OCI-LY7 (cell line): ENCODE results near the gene GRIN3A. TPM values are rescaled to one million over a fixed set of nuclear protein-coding genes. Genes with fewer than 3 reads are reported as not detected.

Experiments
- BruUV-seq: library from RNA; stranded (reverse); fragments of 400-500 nt; replicated peaks from 2 replicates; lab custom pipeline; 2021; lab: Mats Ljungman, UMichigan
- CTCF ChIA-PET: fragments of 300-600 bp; sonication (Branson Sonifier 250); formaldehyde crosslinking; loops from one replicate; lab custom pipeline; 2022; ENCODE audit warnings: antibody characterized with exemption; ENCODE audit not compliant: unreplicated experiment; lab: Charles Lee
- POLR2A ChIA-PET: fragments of 300-600 bp; sonication (Branson Sonifier 250); formaldehyde crosslinking; loops from one replicate; lab custom pipeline; 2022; ENCODE audit warnings: antibody characterized with exemption; lab: Charles Lee
- DNase-seq: peaks from one replicate; pipeline ENCODE4 v3.0.0-alpha.2; 2015; ENCODE audit warnings: low spot score
- H2AFZ ChIP-seq: fragments of 200-600 bp; sonication (generic), shearing (Covaris generic); 2 replicates; pipeline ENCODE4 v1.6.1; 2014; ENCODE audit warnings: mild to moderate bottlenecking, antibody characterized with exemption, low read length, moderate library complexity
- H3K27ac ChIP-seq: fragments of 200-600 bp; sonication (generic); 2 replicates; pipeline ENCODE4 v1.5.1; 2014; ENCODE audit warnings: mixed run types, low read depth, mild to moderate bottlenecking, moderate library complexity, low read length, inconsistent platforms; ENCODE audit not compliant: poor library complexity, severe bottlenecking
- H3K36me3 ChIP-seq: fragments of 200-600 bp; sonication (generic); 2 replicates; pipeline ENCODE4 v1.6.1; 2014; ENCODE audit warnings: mild to moderate bottlenecking, antibody characterized with exemption, low read length, moderate library complexity, mixed read lengths; ENCODE audit not compliant: insufficient read depth
- H3K4me1 ChIP-seq: fragments of 200-600 bp; sonication (generic); 2 replicates; pipeline ENCODE4 v1.5.1; 2014; ENCODE audit warnings: mild to moderate bottlenecking, low read length; ENCODE audit not compliant: insufficient read depth, poor library complexity, severe bottlenecking
- H3K4me2 ChIP-seq: fragments of 200-600 bp; sonication (generic); 2 replicates; pipeline ENCODE4 v1.6.1; 2014; ENCODE audit warnings: mild to moderate bottlenecking, low read length
- H3K4me3 ChIP-seq: fragments of 200-600 bp; sonication (generic); 2 replicates; pipeline ENCODE4 v1.5.1; 2014; ENCODE audit warnings: mild to moderate bottlenecking, low read depth, low read length; ENCODE audit not compliant: poor library complexity, severe bottlenecking
- H3K79me2 ChIP-seq: fragments of 200-600 bp; sonication (generic); 2 replicates; pipeline ENCODE4 v1.6.1; 2016; ENCODE audit warnings: low read depth, mild to moderate bottlenecking, low read length, moderate library complexity, mixed read lengths; ENCODE audit not compliant: insufficient read depth
- H3K9me2 ChIP-seq: fragments of 200-600 bp; sonication (generic); 2 replicates; pipeline ENCODE4 v1.6.1; 2016; ENCODE audit warnings: mild to moderate bottlenecking, low read length, mixed read lengths; ENCODE audit not compliant: insufficient read depth
- H3K9me3 ChIP-seq: fragments of 200-600 bp; sonication (generic); 2 replicates; pipeline ENCODE4 v1.6.1; 2014; ENCODE audit warnings: mild to moderate bottlenecking, mixed run types, low read length, mixed read lengths
- H4K20me1 ChIP-seq: fragments of 200-600 bp; sonication (generic); 2 replicates; pipeline ENCODE4 v1.6.1; 2014; ENCODE audit warnings: mild to moderate bottlenecking, antibody characterized with exemption, low read length, moderate library complexity, mixed read lengths; ENCODE audit not compliant: insufficient read depth
- CTCF ChIP-seq: fragments of 200-600 bp; sonication (generic); conservative IDR thresholded peaks from 2 replicates; pipeline ENCODE4 v1.5.1; 2014; ENCODE audit warnings: mild to moderate bottlenecking, antibody characterized with exemption, low read length, moderate library complexity, mixed read lengths
- EZH2phosphoT487 ChIP-seq: fragments of 200-600 bp; sonication (generic); IDR thresholded peaks from 2 replicates; pipeline ENCODE4 v1.6.1; 2018; ENCODE audit warnings: low read depth, borderline replicate concordance, mild to moderate bottlenecking, mixed run types, antibody characterized with exemption, low read length, moderate library complexity, mixed read lengths
- intact Hi-C: fragments of 100-400 bp; cut with micrococcal nuclease; formaldehyde crosslinking; loops from one replicate; pipeline ENCODE4 v1.10.0; 2022; ENCODE audit not compliant: unreplicated experiment
- total RNA-seq, 2 experiments: library from RNA; depleted of rRNA in 1 of 2; stranded (reverse); fragments of >200 nt in 1 of 2; shearing (Covaris generic) in 1 of 2; gene quantifications; 2 replicates each; pipeline ENCODE4 v1.2.3, GENCODE V29; 2014 to 2022

GRIN3A gene
- total RNA-seq, 2 experiments from 2014 or later = not detected

- Histone ChIP-seq H3K4me2 (no peak overlapping the region), H3K9me3 (no peaks in the 10 kb centered on the region), H3K9me2 (no peaks in the 10 kb centered on the region), H3K4me3 (no peak overlapping the region), H3K36me3 (peaks cover 91% of the 10 kb centered on the region), H3K4me1 (peaks cover 6% of the 10 kb centered on the region), H3K27ac (no peak overlapping the region), H3K79me2 (peaks cover 9% of the 10 kb centered on the region; the same call in 1 of the 2 replicates), H4K20me1 (peaks cover 6% of the 10 kb centered on the region; the same call in 1 of the 2 replicates), H2AFZ (no peak overlapping the region)
- CTCF ChIA-PET = no interaction called here
- intact Hi-C loops = no loop called here
- no peak for DNase-seq
- TF ChIP-seq CTCF = no peak
- no peak for TF ChIP-seq EZH2phosphoT487
- BruUV-seq = no TSS peak
- POLR2A ChIA-PET = no interaction called here
Observed at GRCh38 chr9:101540069-101540468, 198.4 kb downstream of the GRIN3A start.

- no peak overlapping the region for H3K27ac ChIP-seq
- ChIA-PET CTCF (no interaction called here), POLR2A (interaction anchor here (1.9 kb wide), 1 partner anchor 139 kb away, joined by 5 read pairs; the partner anchor contains the start of genes MRPL50 and ZNF189)
- no peak for TF ChIP-seq EZH2phosphoT487
- no peak for TF ChIP-seq CTCF
- no peak overlapping the region for H2AFZ ChIP-seq
- peaks cover 63% of the 10 kb centered on the region for H3K36me3 ChIP-seq
- peaks cover 6% of the 10 kb centered on the region; the same call in 1 of the 2 replicates for H4K20me1 ChIP-seq
- intact Hi-C loops = no loop called here
- DNase-seq = peak; percentile 10
- H3K4me2 ChIP-seq = no peak overlapping the region
- no peaks in the 10 kb centered on the region for H3K9me3 ChIP-seq
- no TSS peak for BruUV-seq
- peaks cover 17% of the 10 kb centered on the region for H3K4me1 ChIP-seq
- no peaks in the 10 kb centered on the region for H3K9me2 ChIP-seq
- H3K4me3 ChIP-seq = no peak overlapping the region
- H3K79me2 ChIP-seq = peaks cover 20% of the 10 kb centered on the region
Observed at GRCh38 chr9:101536938-101537337, 201.5 kb downstream of the GRIN3A start.

DNA sequence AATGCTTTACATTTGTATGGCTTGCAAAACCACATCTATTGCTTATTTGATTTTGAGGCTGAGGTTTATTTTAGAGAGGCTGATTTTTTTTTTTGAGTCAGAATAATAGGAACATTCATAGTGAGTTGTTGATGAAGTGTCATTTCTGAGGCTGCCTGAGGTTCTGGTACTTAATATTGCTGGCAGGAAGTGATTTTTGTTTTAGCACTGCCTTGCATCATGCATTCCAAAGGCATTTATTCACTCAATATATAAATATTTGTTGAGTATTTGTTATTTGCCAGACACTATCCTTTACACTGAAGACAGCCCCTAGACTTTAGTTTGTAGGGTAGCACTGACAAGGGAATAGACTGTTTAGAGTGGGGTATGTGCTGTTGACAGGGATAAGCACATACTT is 202.1 kb downstream of the GRIN3A start:
- H3K79me2 ChIP-seq = peaks cover 20% of the 10 kb centered on the region
- peaks cover 17% of the 10 kb centered on the region for H3K4me1 ChIP-seq
- no TSS peak for BruUV-seq
- ChIA-PET POLR2A (interaction anchor here (1.0 to 1.2 kb wide), 2 partner anchors 12 to 15 kb away, joined by 3 read pairs; no protein-coding TSS in a partner anchor), CTCF (no interaction called here)
- H4K20me1 ChIP-seq = peaks cover 6% of the 10 kb centered on the region; the same call in 1 of the 2 replicates
- H2AFZ ChIP-seq = no peak overlapping the region
- no peak overlapping the region for H3K4me3 ChIP-seq
- H3K4me2 ChIP-seq = no peak overlapping the region
- TF ChIP-seq EZH2phosphoT487 (no peak), CTCF (no peak)
- no peak for DNase-seq
- peaks cover 58% of the 10 kb centered on the region for H3K36me3 ChIP-seq
- no peak overlapping the region for H3K27ac ChIP-seq
- H3K9me3 ChIP-seq = no peaks in the 10 kb centered on the region
- intact Hi-C loops = no loop called here
- no peaks in the 10 kb centered on the region for H3K9me2 ChIP-seq
